Activated CD8-positive, alpha-beta memory T cell treated with anti-CD3 and anti-CD28 coated beads for 36 hours (primary cell): ENCODE results near the gene CACNB3. TPM values are rescaled to one million over a fixed set of nuclear protein-coding genes. Genes with fewer than 3 reads are reported as not detected.

Experiments used
- CTCF ChIA-PET: fragments of 350-600 bp; sonication (Branson Sonifier 250); formaldehyde crosslinking; loops from one replicate; lab custom pipeline; 2021; ENCODE audit warnings: antibody characterized with exemption; lab: Charles Lee
- POLR2A ChIA-PET: fragments of 350-600 bp; sonication (Branson Sonifier 250); formaldehyde crosslinking; loops from one replicate; lab custom pipeline; 2021; ENCODE audit warnings: antibody characterized with exemption; lab: Charles Lee
- total RNA-seq, 2 experiments: library from RNA; stranded (reverse); gene quantifications; one replicate each; pipeline ENCODE4 v1.2.3, GENCODE V29; 2021

CACNB3 gene
- 1 to 10 TPM; 6.1 to 8.3 TPM for total RNA-seq

DNA sequence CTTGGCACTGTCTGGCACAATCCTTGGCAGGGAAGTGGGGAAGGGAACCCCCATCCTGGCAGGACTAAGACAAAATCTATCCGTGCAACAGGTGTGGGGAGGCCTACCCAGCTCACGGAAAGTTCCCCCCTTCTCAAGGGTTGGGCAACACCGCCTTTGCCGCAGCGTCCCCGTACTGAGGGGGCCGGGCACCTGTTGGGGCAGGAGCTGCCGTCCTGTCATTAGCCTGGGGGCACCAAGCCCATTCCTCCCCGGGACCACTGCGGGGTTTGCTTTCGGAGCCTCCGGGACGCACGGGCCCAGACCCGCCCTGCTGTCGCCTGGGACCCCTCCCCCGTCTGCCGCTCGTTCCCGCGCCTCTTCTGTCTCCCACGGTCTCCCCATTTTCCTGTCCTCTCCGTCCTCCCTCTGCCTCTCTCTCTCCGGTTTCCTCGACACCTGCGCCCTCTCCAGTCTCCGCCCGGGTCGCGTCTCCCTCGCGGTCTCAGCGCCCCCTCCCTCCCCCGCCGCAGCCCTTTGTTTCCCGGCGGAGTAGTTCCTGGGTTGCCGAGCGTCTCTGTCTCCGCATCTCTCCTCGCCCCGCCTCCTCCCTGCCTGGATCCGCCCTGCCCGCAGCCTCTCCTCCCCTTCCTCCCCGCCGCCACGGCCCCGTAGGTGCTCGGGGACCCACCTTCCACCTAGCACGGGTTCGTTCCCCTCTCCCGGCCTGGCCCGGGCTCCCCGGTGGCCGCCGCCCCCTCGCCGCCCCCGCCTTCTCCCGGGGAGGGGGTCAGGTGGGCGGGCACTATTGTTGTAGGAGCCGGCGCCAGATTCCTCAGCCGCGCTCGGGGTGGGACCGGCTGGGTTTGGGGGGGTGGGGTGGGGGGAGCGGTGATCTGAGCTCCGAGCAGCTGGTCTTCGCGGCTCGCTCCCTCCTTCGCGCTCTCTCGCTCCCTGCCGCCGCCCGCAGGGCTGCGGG, at the start of gene CACNB3:
Gene CACNB3 (plus strand): TSS at position 624 of the 958 bp plus-strand sequence. CDS start 434 bp downstream, outside the sequence.
- ChIA-PET POLR2A (interaction anchor here (0.6 kb wide), 1 partner anchor 82 kb away, joined by 6 read pairs; no protein-coding TSS in a partner anchor), CTCF (no interaction called here)

GRCh38 chr12:48768736-48769135, 49.6 kb upstream of the CACNB3 start:
- ChIA-PET CTCF (interaction anchor here (0.6 to 3.5 kb wide), 2 partner anchors 20 to 27 kb away, joined by 4 to 15 read pairs; no protein-coding TSS in a partner anchor), POLR2A (interaction anchor here (0.5 kb wide), 1 partner anchor 83 kb away, joined by 4 read pairs; the partner anchor contains the start of gene DDX23)

GRCh38 chr12:48770756-48771155, 47.5 kb upstream of the CACNB3 start:
- POLR2A ChIA-PET: no interaction called here
- CTCF ChIA-PET: interaction anchor here (0.6 to 1.0 kb wide), 2 partner anchors 18 to 233 kb away, joined by 3 to 5 read pairs; no protein-coding TSS in a partner anchor

DNA sequence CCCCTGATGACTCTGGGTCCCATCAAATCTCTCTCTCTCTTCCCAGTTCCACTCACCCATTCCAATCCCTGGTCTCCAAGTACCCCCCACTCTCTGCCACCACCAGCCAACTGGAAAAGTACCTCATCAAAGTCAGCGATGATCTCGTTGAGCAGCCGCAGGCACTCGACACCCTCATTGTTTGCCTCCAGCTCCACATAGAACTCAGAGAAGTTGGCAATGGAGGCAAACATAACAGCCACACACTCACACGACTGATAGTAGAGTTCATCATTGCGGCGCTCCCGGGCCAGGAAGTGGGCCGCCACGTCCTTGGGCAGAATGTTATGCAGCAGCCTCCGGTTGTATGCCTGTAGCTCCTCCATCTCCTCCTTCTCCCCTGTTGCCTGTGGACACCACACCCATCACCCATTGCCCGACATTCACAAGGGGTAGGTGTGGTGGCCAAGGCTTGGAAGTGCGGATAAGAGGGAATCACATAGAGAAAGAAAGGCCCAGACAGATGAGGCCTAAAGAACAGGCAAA, 46.6 kb upstream of the CACNB3 start:
- POLR2A ChIA-PET: no interaction called here
- CTCF ChIA-PET: interaction anchor here (1.0 to 2.6 kb wide), 2 partner anchors 19 to 23 kb away, joined by 5 to 6 read pairs; no protein-coding TSS in a partner anchor

GRCh38 chr12:48773686-48774085, 44.6 kb upstream of the CACNB3 start:
- CTCF ChIA-PET: interaction anchor here (2.1 to 2.6 kb wide), 2 partner anchors 20 to 21 kb away, joined by 6 read pairs; no protein-coding TSS in a partner anchor
- POLR2A ChIA-PET: no interaction called here

DNA sequence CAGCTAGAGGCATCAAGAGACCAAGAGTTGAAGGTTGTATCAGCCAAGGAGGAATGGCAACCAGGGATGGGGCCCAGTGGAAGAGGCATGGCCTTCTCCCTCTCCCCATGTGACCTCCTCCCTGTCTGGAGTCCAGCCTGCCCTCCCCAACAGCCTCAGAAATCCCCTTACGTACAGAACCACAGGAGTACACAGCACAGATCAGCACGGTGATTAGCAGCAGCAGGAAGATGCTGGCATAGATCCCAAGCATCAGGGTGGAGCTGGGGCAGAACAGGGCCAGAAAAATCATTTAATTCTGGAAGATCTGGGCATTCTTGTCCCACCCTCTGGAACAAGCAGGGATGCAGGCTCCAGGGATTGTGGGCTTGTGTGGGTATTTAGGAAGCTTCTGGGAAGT, 43.8 kb upstream of the CACNB3 start:
- ChIA-PET POLR2A (no interaction called here), CTCF (interaction anchor here (0.6 to 2.1 kb wide), 2 partner anchors 21 to 170 kb away, joined by 3 to 6 read pairs; no protein-coding TSS in a partner anchor)

- POLR2A ChIA-PET: no interaction called here
- CTCF ChIA-PET: interaction anchor here (1.1 kb wide), 1 partner anchor 20 kb away, joined by 3 read pairs; no protein-coding TSS in a partner anchor
These were observed 43.0 kb upstream of the CACNB3 start for GRCh38 chr12:48775299-48775698.

DNA sequence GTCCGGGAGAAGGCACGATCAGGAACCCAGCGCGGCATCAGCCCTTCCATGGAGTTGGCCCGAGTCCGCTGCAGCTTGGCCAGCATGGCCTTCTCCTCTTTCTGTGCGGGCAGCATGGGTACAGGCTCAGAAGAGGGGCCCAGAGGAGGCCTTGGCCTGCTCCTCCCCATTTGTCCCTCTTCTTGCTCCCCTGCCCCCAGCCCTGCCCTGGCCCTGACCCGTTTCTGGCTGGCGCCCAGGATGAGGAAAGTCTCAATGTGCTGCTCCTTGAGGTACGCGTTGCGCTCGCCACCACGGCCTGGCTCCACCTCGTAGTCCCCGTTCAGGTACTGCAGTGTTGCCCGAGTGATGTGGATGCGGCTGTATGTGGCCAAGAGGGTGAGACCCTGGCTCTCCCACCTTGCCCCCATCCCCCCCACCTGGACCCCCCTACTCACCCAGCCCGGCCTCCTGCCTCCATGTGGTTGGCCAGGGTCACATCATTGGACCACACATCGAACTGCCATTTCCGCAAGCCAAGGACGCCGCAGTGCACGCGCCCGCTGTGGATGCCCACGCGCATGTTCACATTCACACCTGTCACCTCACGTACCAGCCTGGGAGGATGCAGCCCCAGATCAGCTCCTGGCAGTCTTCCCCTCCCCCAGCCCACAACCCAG, 42.2 kb upstream of the CACNB3 start:
- ChIA-PET CTCF (interaction anchor here (1.1 kb wide), 1 partner anchor 19 kb away, joined by 3 read pairs; no protein-coding TSS in a partner anchor), POLR2A (no interaction called here)

DNA sequence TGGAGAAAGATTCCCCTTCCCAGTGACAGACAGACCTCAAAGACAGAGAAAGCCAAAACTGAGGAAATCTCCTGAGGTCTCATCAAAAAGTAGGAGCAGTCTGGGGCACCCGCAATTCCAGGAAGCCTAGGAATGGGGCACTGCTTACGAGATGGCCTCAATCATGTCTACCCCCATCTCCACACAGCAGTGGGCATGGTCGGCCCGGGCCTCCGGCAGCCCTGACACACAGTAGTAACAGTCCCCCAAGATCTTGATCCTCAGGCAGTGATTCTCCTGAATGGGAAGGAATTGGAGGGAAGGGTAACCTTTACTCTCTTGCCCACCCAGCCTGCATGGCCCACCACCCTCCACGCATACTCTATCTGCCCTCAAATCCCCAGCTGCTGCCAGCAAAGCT, 41.3 kb upstream of the CACNB3 start:
- CTCF ChIA-PET: no interaction called here
- POLR2A ChIA-PET: interaction anchor here (0.7 kb wide), 1 partner anchor 373 kb away, joined by 4 read pairs; no protein-coding TSS in a partner anchor

DNA sequence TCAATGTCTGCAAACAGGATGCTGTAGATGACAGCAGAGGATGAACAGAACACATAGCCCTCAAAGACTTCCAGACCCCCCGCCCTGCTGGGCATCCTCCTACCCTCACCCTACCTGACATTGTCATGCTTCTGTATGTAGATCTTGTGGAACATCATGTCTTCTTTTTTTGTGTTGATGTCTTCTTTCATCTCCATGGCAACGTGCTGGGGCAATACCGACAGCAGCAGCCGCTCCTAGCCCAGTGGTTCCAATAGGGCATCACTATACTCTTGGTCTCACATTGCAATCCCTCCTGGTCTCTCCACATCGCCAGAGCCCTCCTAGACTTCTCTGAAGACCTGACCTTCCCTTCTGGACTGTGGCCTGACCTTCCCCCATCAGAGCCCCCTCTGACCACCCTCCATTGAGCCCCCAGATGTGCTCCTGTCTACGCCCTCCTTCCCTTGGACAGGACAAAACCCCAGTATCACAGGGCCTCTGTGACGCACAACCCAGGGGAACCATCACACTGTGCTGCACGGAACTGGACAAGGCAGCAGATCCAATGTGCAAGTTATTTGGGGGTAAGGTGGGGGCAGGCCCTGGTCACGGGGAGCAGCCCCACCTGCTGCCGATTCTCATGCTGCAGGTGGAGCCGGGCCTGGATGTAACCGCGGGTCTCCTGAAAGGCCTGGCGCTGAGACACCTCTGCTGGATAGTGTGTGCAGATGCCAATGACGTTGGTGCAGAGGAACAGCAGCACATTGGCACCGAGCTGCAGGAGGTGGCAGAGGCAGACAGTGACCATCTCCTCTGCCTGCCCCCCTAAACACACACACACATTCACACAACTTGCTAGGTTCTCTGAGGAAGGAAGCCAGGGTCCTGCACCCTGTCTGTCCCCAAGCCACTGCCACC, 40.5 kb upstream of the CACNB3 start:
- POLR2A ChIA-PET: interaction anchor here (0.7 kb wide), 1 partner anchor 372 kb away, joined by 4 read pairs; no protein-coding TSS in a partner anchor
- CTCF ChIA-PET: interaction anchor here (1.3 kb wide), 1 partner anchor 18 kb away, joined by 4 read pairs; no protein-coding TSS in a partner anchor

DNA sequence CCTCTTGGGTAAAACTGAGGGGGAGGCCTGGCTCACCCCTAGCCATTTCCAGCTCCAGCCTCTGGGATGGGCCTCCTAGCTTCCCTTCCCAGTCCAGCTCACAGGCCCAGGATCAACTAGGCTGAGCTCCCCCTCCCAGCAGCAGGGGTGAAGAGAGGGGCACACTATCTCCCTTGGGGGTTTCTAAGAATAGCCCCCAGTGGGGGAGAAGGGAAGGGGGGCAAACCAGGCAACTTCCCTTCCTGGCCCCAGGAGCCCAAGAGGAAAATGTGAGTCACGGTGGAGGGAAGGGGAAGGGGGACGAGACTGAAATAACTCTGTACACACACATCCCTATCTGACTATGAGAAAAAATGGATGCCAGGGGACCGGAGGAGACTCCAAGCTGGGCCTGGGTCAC, 38.4 kb upstream of the CACNB3 start:
- POLR2A ChIA-PET: no interaction called here

DNA sequence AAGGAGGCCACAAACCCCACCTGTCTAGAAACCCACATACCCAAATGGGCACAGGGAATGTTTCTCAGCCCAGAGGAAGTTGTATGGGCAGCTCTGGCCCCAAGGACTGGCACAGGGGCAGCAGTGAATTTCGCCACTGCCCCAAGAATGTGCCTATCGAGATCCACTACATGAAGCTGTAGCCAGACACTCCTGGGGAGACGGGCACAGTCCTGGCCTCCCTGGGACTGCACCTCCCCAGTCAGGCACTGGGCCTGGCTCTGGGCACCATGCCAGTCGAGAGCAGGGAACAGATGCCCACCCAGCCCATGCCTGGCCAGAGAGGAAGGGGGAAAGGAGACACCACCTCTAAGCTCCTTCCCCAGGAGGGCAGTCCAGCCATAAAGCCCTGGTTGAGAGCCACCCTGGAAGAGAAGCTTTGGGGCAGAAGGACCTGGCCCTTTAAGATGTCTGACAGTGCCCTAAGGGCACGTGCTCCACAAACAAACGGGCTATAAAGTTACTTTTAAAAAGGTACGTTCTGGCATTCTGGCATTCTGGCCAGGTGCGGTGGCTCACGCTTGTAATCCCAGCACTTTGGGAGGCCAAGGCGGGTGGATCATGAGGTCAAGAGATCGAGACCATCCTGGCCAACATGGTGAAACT, 37.8 kb upstream of the CACNB3 start:
- ChIA-PET POLR2A (no interaction called here), CTCF (interaction anchor here (1.4 kb wide), 1 partner anchor 15 kb away, joined by 5 read pairs; no protein-coding TSS in a partner anchor)

More for the DNA sequence above, 38.4 kb upstream of the CACNB3 start:
- CTCF ChIA-PET: interaction anchor here (1.4 kb wide), 1 partner anchor 16 kb away, joined by 5 read pairs; no protein-coding TSS in a partner anchor

DNA sequence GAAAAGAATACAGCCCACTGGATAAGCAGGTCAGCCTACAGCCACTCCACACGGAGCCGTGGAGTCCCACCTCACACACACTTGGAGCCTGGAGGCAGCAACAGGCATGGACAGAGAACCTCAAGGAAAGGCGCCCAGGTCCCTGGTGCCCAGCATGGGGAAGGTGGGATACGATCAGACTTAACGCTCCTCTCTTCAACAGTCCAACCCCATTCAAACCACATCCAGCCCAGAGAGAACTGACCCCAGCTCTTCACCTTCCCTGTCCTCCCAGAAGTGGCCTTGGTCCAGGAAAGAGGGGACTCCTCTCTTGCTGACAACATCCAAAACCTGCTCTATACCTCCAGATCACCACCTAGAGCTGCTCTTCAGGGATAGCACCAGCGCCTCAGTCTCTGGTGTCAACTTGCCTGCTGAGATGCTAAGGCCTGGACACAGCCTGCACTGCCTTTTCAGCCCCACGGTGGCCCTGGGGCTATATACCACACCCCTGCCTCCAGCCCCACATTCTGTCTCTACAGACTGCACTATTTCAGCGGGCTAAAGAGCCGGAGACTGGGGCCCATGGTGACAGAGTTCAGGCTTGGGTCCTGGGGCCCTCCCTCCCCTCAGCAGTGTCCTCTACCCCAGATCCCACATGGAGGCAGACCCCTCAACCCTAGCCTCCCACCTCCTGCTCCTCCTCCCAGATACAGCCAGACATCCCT, 36.4 kb upstream of the CACNB3 start:
- POLR2A ChIA-PET: no interaction called here
- CTCF ChIA-PET: interaction anchor here (1.5 kb wide), 1 partner anchor 10 kb away, joined by 4 read pairs; no protein-coding TSS in a partner anchor

GRCh38 chr12:48782457-48783395, 35.6 kb upstream of the CACNB3 start:
- CTCF ChIA-PET: interaction anchor here (1.1 to 2.5 kb wide), 3 partner anchors 9 to 32 kb away, joined by 3 to 8 read pairs (median 4); no protein-coding TSS in a partner anchor
- POLR2A ChIA-PET: interaction anchor here (0.6 kb wide), 1 partner anchor 27 kb away, joined by 4 read pairs; no protein-coding TSS in a partner anchor

DNA sequence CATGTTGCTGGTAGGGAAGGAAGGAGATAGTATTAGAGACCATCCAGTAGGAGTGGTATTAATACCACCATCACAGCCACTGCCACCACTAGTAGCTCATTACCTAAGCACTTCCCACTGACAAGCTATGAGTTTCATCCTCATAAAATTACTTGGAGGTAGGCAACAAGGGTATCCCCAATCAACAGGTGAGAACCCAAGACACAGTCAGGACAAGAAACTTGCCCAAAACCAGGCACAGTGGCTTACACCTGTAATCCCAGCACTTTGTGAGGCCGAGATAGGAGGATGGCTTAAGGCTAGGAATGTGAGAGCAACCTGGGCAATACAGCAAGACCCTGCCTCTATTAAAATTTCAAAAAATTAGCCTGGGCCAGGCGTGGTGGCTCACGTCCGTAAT, 34.9 kb upstream of the CACNB3 start:
- ChIA-PET POLR2A (no interaction called here), CTCF (interaction anchor here (1.1 to 2.5 kb wide), 3 partner anchors 9 to 31 kb away, joined by 3 to 8 read pairs (median 4); no protein-coding TSS in a partner anchor)
